GM19035 (cell line): ENCODE results near the gene GPR160.
"Not testable (repeated sequence)": the region's sequence is repeated elsewhere in the genome, so short reads cannot be mapped to it uniquely, and the experiment has no call there.

Experiments
- ATAC-seq: cut with Tn5 transposase; IDR thresholded peaks from one replicate; pipeline ENCODE4 v1.9.1; 2021; ENCODE audit not compliant: unreplicated experiment

GPR160 gene

DNA sequence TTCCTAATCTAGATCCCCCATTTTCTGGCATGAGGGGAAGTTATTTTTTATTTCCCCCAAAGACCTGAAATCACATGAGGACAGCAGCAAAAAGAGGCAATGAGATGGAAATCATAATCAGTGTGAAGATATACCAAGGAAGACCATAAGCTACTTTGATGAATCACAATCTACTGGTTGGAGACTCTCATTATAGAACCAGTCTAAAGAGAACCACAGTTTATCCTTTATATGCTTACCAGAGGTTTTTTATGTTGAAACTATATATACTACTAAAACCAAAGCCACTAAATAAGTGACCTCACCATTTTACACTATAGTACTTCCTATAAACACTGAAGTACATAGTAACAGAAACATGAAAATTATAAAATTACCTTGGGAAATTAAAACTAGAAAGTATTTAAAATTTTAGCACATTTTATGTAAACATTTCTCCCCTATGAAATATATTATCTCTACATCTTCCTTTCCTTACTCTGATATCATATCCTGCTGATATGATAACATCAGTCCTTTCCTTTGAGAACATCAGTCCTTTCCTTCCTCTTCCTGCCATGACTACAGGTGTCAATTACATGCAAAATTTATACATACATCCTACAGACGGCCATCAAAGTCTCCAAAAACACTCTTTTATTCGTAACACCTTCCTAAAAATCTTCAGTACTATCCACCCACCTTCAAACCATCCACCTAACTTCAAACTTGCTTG is 71.9 kb downstream of the GPR160 start:
- ATAC-seq: no peak

DNA sequence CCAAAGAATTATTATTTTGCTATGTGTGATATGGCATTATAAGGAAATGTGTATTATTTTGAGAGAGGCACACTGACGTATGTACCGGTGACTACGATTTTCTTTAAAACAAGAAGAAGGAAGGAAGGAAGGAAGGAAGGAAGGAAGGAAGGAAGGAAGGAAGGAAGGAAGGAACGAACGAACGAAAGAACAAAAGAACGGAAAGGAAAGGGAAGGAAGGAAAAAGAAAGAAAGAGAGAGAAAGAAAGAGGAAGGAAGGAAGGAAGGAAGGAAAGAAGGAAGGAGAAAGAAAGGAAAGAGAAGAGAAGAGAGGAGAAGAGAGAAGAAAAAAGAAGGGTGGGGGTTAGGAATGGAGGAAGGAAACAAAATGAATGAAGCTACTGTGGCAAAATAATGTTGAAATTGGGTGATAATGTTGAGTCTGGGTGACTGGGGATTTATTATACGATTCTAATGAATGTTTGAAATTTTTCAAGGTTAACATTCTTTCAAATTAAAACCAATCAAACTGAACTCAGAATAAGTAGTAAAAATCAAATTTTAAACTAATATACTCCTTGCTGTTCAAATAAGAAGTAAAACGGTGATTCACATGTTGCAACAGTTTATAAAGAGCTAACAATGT is 73.5 kb downstream of the GPR160 start:
- ATAC-seq: no peak

DNA sequence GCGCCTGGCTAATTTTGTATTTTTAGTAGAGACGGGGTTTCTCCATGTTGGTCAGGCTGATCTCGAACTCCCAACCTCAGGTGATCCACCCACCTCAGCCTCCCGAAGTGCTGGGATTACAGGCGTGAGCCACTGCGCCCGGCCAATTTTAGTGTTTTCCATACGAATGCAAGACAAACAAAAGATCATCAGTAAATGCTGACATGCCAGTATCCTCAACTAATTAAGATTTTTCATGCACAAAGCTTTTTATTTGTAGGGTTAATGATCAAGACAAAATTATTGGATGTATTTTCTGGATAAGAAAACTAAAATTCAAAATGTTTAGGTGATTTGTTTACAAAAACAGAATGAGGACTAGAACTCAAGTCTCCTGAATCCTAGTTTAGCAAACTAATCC is 76.4 kb downstream of the GPR160 start:
- ATAC-seq: not testable (repeated sequence)

DNA sequence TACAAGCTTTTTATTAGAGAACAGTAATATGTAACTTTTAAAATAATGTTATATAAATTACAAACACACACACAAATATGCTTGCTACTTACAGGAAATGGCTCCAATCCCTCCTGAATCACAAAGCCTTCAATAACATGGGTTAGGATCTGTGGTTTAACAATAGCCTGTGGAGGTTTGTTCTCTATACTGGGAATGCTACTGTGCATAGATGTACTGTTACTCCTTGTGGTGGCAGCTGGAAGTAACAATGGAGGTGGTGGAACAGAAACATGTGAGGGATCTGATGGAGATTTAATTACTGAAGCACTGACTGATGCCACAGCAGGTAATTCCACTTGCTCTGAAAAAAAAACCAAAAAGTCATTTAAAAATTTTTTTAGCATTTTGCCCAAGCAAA is 79.3 kb downstream of the GPR160 start:
- no peak for ATAC-seq

DNA sequence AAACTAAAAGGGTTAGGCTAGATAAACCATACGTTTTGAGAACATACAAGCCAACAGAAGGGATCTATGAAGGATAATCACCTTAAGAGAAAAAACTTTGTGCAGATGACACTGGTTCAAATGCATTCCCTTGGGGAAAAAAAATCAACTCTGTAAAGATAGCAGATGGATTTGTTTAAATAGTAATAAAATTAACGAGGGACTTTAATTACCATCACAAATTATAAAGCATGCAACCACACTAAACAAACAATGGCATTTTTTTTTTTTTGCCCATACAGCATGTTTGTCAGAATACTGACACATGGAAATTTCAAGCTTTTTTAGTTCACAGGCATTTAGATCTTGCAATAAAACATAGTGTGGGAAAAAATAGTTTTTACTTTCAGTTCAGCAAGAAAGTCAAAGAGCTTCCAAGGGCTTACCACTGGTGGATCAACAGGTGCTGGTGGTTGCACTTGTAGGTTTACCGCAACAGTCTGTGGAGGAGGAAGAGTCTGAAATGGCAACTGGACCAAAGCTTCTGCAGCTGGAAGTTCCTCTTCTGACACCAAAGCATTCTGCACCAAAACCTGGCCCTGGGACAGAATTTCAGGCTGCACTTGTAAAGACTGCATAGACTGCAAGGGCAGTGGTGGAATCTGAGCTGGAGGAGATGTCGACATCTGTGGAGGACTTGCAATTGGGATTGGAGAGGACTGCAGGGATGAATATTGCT is 90.6 kb downstream of the GPR160 start:
- ATAC-seq: peak; percentile 81

DNA sequence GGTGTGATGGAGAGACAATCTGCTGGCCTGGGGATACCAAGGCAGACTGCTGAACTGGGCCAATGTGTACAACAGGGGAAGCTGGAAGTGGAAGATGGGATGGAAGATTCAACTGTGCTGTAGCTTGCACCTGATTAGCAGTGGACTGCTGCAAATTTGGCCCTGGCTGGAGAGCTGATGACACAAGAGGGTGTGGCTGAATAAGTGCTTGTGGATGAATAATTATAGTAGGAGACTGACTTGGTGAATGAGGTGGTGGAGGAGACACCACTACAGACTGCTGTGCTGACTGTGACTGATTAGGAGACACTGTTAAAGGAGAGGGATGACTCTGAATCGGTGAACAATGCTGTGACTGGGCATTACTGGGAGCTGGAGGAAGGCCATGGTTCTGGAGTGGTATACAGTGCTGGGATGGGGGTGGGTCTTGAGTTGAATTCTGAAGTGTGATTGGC is 91.2 kb downstream of the GPR160 start:
- ATAC-seq: peak; percentile 61

DNA sequence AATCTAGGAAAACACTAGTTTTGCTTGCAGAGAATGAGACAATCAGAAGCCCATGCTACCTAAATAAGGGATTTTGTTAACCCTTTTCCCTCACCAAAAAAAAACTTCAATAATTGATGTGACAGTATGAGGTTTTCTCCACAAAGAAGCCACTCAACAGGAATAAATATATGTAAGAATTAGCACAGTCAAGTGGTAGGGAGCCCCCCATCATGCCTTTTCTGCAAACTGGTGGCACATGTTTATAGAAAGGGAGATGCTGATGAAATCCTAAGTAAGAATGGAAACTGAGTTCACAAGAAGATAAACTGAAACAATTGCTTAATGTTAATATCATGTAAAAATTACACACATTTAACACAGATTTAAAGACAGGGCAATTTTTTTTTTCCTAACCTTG is 92.7 kb downstream of the GPR160 start:
- ATAC-seq: no peak

DNA sequence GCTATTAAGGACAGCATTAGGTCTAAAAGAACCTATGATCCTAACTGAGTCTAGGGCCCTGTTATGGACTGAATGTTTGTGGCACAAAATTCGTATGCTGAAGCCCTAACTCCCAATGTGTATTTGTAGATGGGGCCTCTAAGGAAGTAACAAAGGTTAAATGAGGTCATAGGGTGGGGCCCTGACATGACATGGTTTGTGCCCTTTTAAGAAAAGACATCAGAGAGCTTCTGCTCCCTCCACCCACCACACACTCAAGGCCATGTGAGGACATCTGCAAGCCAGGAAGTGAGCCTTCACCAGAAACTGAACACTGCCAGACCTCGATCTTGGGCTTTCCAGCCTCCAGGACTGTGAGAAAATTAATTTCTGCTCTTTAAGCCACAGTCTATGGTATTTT is 94.5 kb downstream of the GPR160 start:
- ATAC-seq: no peak
